HG03025 (cell line): Measurements from ENCODE around the gene AGBL4.

Source experiments
- ATAC-seq: cut with Tn5 transposase; IDR thresholded peaks from one replicate; pipeline ENCODE4 v1.9.1; 2021; ENCODE audit warnings: mild to moderate bottlenecking, moderate library complexity; ENCODE audit not compliant: unreplicated experiment, low FRiP score

The AGBL4 gene

DNA sequence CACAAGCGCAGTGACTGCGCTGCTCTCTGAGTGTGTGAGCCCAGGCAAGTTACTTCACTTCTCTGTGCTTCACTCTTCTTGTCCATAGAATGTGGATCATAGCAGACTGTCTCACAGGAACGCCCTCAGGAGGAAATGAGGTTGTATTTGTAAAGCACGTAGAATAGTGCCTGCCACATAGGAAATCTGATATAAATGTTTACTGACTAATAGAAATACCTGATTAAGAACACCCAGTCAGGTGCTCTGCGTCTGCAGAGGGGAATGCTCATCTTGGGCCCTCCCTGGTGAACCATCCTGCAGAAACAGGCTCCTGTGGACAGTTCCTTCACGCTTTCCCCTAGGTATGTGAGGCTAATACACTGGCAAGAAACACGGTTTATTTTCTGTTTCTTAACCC is 1347.4 kb downstream of the AGBL4 start:
- ATAC-seq, result no peak

DNA sequence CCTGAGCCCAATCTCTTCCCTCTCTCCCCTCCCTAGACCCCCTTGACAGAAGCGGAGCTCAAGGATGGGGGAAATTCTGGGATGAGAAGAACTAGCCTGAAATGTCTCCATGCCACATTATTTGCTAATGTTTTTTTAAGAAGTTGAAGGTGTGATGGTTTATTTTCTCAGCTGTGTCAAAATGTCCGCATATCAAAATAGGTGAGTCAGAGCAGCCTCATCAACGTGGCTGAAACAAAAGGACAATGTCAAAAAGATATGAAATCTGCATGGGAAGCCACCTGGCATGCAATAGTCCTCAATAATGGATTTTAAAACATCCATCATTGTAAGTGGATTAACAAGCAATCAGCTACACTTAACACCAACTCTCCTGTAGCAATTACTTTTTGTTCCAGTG is 1348.5 kb downstream of the AGBL4 start:
- ATAC-seq, result no peak

DNA sequence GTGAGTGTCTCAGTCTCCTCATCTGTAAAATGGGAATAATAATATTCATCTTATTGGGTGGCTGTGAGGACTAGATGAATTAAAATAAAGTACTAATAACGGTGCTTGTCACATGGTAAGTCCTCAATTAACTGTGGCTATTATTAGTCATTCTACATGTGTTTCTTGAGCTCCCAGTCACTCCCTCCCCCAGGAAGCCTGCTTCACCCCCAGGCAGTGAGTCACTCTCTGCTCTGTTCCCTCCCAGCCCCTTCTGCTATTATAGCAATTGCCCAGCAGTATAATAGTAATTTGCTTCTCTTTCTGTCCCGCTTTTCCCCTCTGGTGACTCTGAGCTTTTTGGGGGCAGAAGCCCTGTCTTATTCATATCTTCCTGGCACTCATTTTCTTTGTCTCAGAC is 1349.1 kb downstream of the AGBL4 start:
- no peak for ATAC-seq

DNA sequence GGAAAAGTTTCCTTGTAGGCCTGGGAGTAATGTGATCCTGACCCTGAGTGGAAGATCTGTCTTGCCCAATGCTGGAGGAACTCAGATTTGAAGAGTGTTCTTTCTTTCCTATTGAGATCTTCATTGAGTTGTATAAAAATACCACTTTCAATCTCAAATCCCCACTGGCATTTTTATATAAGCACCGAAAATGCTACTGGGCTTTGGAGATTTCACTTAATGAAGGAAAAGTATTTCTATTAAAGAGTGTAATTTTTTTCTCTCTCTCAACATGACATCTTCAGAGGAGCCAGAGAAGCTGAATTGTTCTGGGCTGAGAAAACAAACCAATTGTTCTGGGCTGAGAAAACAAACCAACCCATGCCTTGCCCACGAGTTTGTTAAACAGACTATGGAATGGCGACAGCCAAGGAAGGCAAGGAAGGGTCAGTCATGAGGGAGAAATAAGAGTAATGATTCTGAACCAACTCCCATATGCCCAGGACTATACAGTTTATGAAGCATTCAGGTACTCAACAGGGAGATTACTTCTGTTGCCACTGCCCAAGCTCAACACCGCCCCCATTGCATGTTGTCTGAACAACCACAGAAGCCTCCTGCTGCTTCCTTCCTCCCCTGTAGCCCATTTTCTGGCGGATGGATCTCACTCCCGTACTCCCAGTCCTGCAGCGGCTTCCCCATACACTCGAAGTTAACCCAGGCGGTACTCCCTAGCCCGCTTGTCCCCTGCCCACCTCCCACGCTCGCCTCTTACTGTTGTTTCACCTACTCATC is 1350.2 kb downstream of the AGBL4 start:
- no peak for ATAC-seq

DNA sequence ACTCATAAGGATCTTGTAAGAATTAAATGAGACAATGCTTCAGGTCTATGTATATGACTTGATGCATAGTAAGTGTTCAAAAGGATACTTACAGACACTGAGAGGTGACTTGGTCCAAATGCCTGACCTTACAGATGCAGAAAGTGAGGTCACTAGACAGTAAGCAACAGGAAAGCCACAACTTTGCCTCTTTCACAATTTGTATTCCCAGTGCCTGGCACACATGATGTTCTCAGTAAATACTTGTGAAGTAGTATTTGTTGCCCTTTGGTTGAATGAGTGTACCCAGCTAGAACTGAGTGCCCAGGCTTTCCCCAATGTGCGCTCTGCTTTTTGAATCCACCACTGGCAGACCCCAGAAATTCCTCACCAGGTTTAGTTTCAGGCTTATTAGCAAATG is 1352.2 kb downstream of the AGBL4 start:
- ATAC-seq, result no peak

DNA sequence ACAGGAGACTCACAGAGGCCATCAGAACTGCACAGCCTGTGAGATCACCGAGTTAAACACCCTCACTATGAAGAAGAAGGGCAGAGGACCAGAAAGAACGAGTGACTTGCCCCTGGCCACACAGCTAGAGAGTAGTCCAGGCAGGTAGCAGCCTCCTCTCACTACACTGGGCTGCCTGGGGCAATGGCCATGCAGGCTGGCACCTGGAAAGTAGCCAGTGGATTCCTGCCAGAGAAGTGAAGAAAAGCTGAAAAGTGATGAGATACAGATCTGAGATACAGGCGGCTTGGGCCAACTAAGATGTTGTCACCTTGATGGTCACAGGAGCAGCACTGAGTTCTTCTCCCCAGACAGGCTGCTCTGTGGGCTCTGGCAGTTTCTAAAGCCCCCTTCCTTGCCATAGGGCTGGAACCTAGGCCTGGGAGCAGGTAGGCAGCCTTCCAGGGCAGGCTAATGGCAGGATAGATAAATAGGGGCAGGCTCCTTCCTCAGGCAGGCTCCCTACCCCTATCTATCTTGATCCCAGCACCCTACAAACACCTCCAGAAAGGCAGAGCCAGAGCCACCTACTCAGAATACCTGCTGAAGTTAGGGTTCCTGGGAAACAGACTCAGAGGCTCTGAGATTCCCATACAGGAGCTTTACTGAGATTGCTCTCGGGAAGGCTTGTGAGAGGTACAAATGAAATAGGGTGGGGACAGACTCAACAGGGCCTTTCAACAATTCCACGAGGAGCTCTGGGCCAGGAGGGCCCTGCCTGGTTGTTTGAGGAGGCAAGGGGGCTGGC is 1353.3 kb downstream of the AGBL4 start:
- no peak for ATAC-seq

DNA sequence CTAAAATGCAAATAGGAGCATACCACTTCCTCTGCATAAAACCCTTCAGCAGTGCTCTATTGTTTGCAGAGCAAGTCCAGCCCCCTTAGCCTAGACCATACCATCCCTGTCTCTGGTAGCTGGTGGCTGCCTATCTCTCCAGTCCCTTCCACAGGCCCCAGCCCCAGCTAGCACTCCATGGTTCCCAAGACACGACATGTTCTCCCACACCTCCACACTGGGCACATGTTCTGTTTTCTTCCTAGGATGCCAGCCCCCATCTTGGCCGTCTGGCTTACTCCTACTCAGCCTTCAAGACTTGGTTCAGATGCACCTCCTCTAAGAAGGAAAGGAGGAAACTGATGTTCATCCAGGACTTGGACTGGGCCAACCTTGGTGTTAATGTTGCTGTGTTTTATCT is 1355.4 kb downstream of the AGBL4 start:
- ATAC-seq, result no peak

DNA sequence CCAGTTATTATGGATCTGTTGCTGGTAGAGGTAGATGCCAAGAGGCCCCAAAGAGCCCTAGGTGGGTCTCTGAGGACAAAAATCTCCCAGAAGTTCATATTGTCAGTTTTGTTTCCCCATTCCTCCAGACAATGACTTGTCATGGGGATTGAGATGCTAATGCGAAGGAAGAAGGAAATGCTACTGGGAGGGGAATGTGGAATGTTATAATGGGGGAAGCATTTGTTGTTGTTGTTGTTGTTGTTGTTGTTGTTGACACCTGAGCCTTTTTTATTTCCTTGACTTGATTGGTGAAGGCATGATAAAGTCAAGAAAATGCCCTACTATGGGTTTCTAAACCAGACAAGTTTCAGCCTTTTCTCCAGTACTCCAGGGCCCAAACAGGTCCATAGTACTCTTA is 1356.0 kb downstream of the AGBL4 start:
- ATAC-seq, result no peak

DNA sequence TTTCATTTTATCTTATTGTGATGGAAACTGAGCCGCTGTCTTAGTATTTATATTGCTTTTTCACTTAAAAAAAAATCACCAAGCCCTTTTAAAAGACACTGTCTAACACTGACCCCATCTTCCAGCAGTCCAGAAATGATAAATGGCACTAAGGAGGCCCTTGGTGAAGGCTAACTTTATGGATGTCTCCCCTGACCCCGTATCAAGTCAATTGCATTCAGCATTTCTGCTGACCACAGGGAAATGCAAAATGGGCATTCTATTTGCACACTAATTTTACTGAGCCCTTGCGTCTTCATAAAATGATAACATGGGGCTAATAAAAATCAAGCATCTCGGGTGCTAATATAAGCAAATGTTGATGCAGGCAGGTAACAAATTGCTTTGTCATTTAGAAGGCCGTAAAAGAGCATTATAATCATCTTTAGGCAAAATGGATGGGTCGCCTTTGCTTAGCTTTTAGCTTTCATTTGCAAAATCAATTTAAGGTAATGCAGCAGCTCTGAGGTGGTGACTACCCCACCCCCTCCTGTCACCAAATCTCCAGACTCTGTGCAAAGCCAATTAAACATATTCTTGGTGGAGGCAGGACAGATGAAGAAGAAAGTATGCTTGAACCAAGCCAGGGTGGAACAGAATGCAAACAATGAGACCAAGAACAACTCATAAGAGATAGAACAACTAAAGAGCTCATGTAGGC is 1357.9 kb downstream of the AGBL4 start:
- no peak for ATAC-seq

DNA sequence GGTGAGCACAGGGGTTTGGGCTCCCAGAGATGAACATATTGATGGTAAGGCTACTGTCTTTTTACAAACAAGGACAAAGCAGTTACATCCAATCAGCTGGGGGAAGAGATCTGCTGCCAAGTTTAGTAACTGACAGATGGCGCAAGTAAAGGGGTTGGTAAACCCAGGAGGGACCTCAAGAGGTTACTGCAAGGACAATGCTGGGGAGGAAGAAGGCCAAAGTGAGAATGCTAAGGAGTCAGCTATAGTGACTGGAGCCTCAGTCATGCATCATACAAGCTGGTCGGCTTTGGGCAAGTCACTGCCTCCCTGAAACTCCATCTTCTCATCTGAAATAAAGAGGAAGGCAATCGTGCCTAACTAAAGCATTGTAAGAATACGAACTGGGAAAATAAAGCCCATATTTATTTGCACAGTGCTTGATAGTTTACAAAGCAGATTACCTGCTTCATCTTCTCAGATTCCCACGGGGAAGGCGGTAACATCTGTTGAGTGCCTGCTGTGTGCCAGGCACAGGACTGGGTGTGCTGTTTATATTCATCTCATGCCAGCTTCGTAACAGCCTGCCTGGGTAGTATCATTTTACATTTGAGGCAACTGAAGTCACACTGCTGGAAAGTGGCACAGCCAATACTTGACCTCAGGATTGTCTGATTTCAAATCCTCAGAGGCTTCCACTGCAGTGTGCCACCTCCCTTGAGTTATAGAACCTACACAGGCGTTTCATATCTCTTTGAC is 1361.9 kb downstream of the AGBL4 start:
- ATAC-seq, result no peak

DNA sequence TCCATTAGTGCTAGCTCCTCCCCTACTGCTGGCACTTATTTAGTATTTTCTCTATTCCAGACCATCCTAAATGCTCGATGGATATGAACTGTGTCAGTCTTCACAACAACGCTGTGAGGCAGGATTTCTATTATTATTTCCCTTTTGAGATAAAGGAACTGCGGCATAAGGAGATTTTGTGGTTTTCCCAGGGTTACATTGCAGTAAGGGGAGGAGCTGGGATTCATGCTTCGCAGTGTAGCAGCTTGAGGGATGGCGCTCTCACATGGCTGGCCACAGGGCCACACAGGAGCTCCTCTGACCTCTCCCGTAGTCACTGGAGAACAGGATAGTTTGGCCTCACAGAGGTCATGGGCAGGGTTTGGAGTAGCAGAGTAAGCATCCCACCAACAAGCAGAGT is 1364.0 kb downstream of the AGBL4 start:
- ATAC-seq, result no peak

DNA sequence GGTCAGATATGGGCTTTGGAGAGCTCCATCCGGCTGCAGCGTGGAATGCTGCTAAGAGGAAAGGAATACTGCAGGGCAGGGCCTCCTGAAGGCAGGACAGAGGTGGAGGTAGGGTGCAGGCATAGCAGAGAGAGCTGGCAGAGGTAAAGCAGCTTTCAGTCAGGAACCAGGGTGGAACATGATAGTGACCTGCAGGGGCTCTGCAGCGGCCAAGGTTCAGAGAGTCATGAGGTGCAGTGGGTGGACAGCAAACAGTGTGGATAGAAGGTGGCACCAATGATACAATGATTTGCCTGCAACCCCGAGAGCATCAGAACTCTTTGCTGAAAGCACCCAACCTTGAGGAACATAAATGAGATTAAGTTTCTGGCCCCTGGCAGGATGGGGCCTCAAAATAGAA is 1366.3 kb downstream of the AGBL4 start:
- ATAC-seq, result no peak

DNA sequence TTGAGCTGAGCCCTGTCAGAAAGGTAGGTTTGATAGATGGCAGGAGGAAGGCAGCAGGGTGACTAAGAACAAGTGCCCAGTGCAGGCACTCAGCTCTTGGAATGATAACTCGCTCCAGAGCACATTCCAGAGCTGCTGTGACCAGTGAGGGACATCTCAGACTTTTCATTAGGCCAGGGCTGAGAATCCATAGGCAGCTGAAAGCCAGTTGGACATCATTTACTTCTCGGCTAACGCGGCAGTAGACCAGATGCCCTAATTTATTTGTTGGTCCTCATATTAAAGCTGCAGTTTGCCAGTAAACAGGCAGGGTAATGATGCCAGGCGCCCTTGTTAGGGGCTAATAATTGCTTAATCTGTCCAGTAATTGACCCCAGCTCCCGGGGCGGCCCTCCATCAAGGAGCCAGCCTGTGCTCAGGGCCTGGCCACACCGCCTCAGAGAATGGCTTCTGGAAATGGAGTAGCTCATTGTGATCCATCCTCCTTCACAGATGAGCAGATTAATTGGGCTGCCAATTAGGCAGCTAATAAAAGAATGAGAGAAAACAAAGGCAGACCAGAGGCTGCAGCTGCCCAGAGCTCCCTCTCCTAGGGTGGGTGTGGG is 1369.0 kb downstream of the AGBL4 start:
- ATAC-seq, result no peak

DNA sequence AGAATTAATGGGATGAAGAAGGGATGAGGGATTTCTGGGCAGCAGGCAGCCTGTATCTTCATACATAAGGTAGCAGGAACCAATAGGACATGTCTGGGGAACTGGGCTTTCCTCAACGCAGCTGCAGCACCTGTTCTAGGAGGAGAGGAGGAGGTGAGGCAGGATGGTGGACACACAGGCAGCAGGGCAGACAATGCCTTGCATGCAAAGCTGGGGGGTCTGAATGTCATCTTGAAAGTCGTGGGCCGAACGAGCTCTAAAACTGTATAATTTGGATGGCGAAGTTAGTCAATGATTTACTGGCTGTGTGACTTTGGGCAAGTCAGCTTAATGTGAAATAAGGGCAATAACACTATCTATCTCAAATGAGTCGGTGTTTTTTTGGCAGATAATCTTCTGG is 1371.4 kb downstream of the AGBL4 start:
- ATAC-seq, result no peak

DNA sequence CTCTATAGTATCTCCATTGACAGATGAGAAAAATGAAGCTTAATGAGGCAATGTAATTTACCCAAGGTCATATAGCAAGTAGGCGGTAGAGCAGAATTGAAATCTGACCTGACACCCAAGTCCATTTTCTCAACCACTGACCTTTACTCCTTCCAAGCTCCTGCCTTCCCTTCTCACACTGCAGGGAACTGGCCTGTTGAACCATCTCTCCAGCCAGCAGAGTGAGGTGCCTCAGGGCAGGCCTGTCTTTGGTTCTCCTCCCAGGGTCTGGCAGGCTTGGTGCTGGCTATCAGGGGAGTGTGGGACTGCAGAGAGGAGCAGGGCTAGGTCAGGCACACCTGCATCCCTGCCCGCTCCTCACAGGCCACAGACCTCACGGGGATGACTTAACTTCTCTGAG is 1373.9 kb downstream of the AGBL4 start:
- ATAC-seq, result no peak

DNA sequence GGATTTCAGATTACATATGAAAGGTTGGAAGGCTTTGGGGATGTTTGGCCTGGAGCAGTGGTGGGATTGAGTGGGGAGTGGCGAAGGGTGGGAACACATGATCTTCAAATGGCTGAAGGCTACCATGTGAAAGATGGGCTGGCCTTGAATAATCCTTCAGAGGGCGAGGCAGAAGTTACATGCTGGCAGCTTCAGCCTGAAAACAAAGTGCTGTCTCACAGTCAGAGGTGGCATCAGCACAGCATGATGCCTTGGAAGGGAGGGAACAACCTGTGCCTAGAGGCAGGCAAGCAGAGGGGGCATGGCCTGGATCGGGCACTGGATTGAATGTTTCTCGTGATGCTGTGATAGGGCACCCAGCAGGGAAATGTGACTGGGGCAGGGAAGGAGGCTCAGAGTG is 1377.9 kb downstream of the AGBL4 start:
- ATAC-seq, result no peak

DNA sequence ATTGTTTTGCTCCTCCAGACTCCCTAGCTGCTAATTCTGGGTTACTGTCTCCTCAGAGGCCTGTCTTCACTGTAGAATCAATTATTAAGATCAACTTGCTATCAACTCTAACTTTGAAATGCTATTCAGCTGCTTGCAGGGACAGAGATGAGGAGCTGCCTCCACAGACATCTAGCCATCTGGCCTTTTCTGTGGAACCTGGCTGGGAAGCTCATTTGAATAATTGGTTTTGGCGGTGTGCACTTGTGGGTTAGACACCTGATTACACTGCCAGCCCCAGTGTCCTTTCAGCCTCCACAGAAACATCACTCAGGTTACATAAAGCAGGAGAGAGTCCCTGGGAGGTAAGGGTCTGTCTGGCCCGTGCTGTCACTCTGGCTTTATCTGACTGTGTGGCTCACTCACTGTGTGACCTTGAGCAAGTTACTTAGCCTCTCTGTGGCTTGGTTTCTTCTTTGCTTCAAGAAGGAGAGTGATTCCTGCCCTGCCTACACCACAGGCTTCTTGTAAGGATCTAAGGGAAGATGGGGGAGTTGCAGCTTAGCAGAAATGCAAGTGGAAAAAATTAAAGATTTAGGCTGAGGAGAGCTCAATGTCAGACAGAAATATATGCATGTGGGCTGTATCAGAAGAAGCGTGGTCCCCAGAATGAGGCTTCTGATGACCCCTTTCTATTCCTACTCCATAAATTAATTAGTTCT is 1378.7 kb downstream of the AGBL4 start:
- no peak for ATAC-seq

DNA sequence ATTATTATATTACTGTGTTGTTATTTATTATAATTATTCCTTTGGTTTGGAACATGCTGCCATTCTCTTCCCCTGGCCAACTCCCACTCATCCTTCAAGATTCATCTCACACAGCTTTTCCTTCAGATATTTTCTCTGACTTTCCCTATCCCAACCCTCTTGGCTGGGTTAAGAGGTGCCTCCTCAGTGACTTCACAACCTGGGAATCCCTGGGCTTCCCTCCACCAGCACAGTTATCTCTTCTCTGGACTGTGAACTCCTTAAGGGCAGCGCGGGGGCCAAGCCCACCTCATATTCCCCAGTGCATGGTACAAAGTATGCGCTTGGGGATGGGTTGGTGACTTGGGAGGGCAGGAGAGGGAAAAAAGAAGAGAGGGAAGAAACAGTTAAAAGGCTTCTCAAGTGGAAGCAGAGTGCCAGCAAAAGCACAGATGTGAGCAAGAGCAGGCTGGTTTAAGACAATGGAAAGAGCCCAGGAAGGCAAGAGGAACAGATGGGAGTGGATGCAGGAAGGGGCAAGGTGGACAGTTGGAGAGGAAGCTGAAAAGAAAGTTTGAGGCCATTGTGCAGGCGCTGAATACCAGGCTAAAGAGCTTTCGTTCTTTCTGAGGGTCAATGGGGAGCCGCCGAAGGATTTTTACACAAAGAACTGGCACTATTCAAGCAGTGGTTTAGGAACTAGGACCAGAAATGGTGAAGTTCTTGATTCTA is 1379.4 kb downstream of the AGBL4 start:
- no peak for ATAC-seq

DNA sequence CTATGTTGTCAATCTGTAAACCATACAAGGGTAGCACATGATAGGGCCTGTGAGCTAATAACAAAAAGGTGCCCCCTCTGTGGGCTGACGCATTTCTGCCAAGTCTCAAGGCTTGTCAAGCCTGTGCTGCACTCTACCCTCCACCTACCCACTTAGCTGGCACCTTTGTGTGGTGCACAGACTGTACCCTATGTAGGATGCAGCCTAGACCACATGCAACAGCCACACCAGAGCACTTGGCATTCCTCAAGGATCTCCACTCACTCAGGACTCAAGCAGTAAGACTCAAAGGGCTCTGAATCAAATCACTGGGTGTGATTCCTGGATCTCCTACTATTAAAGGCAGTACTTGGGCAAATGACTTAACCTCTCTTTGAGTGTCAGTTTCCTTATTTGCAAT is 1380.6 kb downstream of the AGBL4 start:
- no peak for ATAC-seq
